Naive B cell (primary cell): ENCODE measurements around the gene CPLX1. TPM values are rescaled to one million over a fixed set of nuclear protein-coding genes. Genes with fewer than 3 reads are reported as not detected.

Experiments
- ATAC-seq, 2 donors: fragments of 150-1000 bp; cut with Tn5 transposase; 2 replicates each; pipeline ENCODE4 v1.10.0; 2021; ENCODE audit warnings: low read depth in 2 of 2, mild to moderate bottlenecking in 2 of 2, moderate library complexity in 2 of 2
- DNase-seq: peaks from one replicate; pipeline ENCODE4 v3.0.0; 2022
- H3K27ac Mint-ChIP-seq, 6 donors: one replicate each; pipeline ENCODE4 v1.8.0; 2020 to 2022; ENCODE audit warnings: mild to moderate bottlenecking in 6 of 6, mixed read lengths in 6 of 6, moderate library complexity in 5 of 6, inconsistent platforms in 2 of 6
- H3K27me3 Mint-ChIP-seq, 3 donors: one replicate each; pipeline ENCODE4 v1.8.0; 2021 to 2022; ENCODE audit warnings: mixed read lengths in 3 of 3, mild to moderate bottlenecking in 1 of 3
- H3K36me3 Mint-ChIP-seq, 2 donors: one replicate each; pipeline ENCODE4 v1.8.0; 2020 to 2022; ENCODE audit warnings: mixed read lengths in 2 of 2, inconsistent platforms in 1 of 2, mild to moderate bottlenecking in 1 of 2
- H3K4me1 Mint-ChIP-seq, 3 donors: one replicate each; pipeline ENCODE4 v1.8.0; 2020 to 2022; ENCODE audit warnings: mixed read lengths in 3 of 3, inconsistent platforms in 1 of 3, mild to moderate bottlenecking in 1 of 3, moderate library complexity in 1 of 3
- H3K4me3 Mint-ChIP-seq, 8 donors: one replicate each; pipeline ENCODE4 v1.8.0; 2020 to 2022; ENCODE audit warnings: mild to moderate bottlenecking in 8 of 8, mixed read lengths in 8 of 8, moderate library complexity in 8 of 8, inconsistent platforms in 2 of 8
- H3K9me3 Mint-ChIP-seq, 7 donors: one replicate each; pipeline ENCODE4 v1.8.0; 2020 to 2022; ENCODE audit warnings: mixed read lengths in 7 of 7, mild to moderate bottlenecking in 5 of 7, inconsistent platforms in 2 of 7, moderate library complexity in 1 of 7
- polyA plus RNA-seq, 6 donors: library from polyadenylated mRNA; unstranded; fragments of 300-500 nt; fragmentation: Illumina TruSeq; gene quantifications; one replicate each; pipeline ENCODE4 v1.2.3, GENCODE V29; 2021; ENCODE audit warnings: low read depth in 6 of 6

Gene CPLX1
- polyA plus RNA-seq, 6 donors from 2014 or later, result not detected

- no peak for DNase-seq
These were observed 1.5 kb upstream of the CPLX1 start for GRCh38 chr4:827209-828081.

GRCh38 chr4:826508-827208 lies 729 bp upstream of the CPLX1 start:
- no peak for ATAC-seq
- H3K27ac Mint-ChIP-seq, result no peak overlapping the region
- H3K27me3 Mint-ChIP-seq, result peaks cover 27 to 66% (median 53%) of the 10 kb centered on the region in 3 donors
- peaks cover 6 to 19% (median 11%) of the 10 kb centered on the region in 3 donors for H3K4me1 Mint-ChIP-seq
- no peak for DNase-seq
- peak overlapping the region in 5 of 8 donors; percentile 29 to 53 (median 44) for H3K4me3 Mint-ChIP-seq
- H3K9me3 Mint-ChIP-seq, result peaks cover 0 to 5% (median 2%) of the 10 kb centered on the region in 7 donors
- peaks cover 0 to 10% of the 10 kb centered on the region in 2 donors for H3K36me3 Mint-ChIP-seq

More at GRCh38 chr4:827209-828081, 1.5 kb upstream of the CPLX1 start:
- peaks cover 0 to 4% (median 0%) of the 10 kb centered on the region in 7 donors for H3K9me3 Mint-ChIP-seq
- ATAC-seq, result no peak
- H3K27me3 Mint-ChIP-seq, result peaks cover 19 to 58% (median 46%) of the 10 kb centered on the region in 3 donors
- H3K36me3 Mint-ChIP-seq, result peaks cover 0 to 2% of the 10 kb centered on the region in 2 donors
- peak overlapping the region in 7 of 8 donors; percentile 32 to 69 (median 57) for H3K4me3 Mint-ChIP-seq
- H3K4me1 Mint-ChIP-seq, result peaks cover 6 to 11% (median 9%) of the 10 kb centered on the region in 3 donors
- H3K27ac Mint-ChIP-seq, result peak overlapping the region in 2 of 6 donors; percentile 22 to 27

- peak; percentile 20 for DNase-seq
- ATAC-seq, result peak; percentile 54 to 68
- no peak overlapping the region for H3K27ac Mint-ChIP-seq
- peaks cover 0 to 12% of the 10 kb centered on the region in 2 donors for H3K36me3 Mint-ChIP-seq
- H3K4me3 Mint-ChIP-seq, result peak overlapping the region in 4 of 8 donors; percentile 35 to 68 (median 60)
- peaks cover 6 to 19% (median 11%) of the 10 kb centered on the region in 3 donors for H3K4me1 Mint-ChIP-seq
- peaks cover 0 to 5% (median 0%) of the 10 kb centered on the region in 7 donors for H3K9me3 Mint-ChIP-seq
- H3K27me3 Mint-ChIP-seq, result peaks cover 28 to 72% (median 67%) of the 10 kb centered on the region in 3 donors
These were observed 612 bp downstream of the CPLX1 start for GRCh38 chr4:825063-825970.

GRCh38 chr4:824461-825062 lies 1.4 kb downstream of the CPLX1 start:
- Mint-ChIP-seq H3K36me3 (peaks cover 0 to 12% of the 10 kb centered on the region in 2 donors), H3K27me3 (peaks cover 28 to 76% (median 74%) of the 10 kb centered on the region in 3 donors), H3K4me3 (peak overlapping the region in 5 of 8 donors; percentile 29 to 68 (median 56)), H3K4me1 (peaks cover 6 to 19% (median 11%) of the 10 kb centered on the region in 3 donors), H3K27ac (peak overlapping the region in 1 of 6 donors; percentile 88), H3K9me3 (peaks cover 0 to 9% (median 0%) of the 10 kb centered on the region in 7 donors)
- no peak for ATAC-seq
- no peak for DNase-seq

- peaks cover 30 to 79% (median 76%) of the 10 kb centered on the region in 3 donors for H3K27me3 Mint-ChIP-seq
- H3K36me3 Mint-ChIP-seq, result peaks cover 0 to 12% of the 10 kb centered on the region in 2 donors
- peak overlapping the region in 3 of 8 donors; percentile 29 to 68 (median 56) for H3K4me3 Mint-ChIP-seq
- ATAC-seq (no peak), DNase-seq (no peak)
- peaks cover 6 to 19% (median 11%) of the 10 kb centered on the region in 3 donors for H3K4me1 Mint-ChIP-seq
- peaks cover 0 to 10% (median 0%) of the 10 kb centered on the region in 7 donors for H3K9me3 Mint-ChIP-seq
- no peak overlapping the region for H3K27ac Mint-ChIP-seq
These were observed 2.0 kb downstream of the CPLX1 start for GRCh38 chr4:823761-824460.

GRCh38 chr4:823176-823760 lies 2.7 kb downstream of the CPLX1 start:
- peak overlapping the region in 1 of 8 donors; percentile 53 for H3K4me3 Mint-ChIP-seq
- H3K36me3 Mint-ChIP-seq, result peaks cover 0 to 12% of the 10 kb centered on the region in 2 donors
- H3K4me1 Mint-ChIP-seq, result peaks cover 6 to 19% (median 11%) of the 10 kb centered on the region in 3 donors
- no peak for ATAC-seq
- no peak overlapping the region for H3K27ac Mint-ChIP-seq
- peaks cover 30 to 79% (median 69%) of the 10 kb centered on the region in 3 donors for H3K27me3 Mint-ChIP-seq
- no peak for DNase-seq
- H3K9me3 Mint-ChIP-seq, result peaks cover 0 to 10% (median 0%) of the 10 kb centered on the region in 7 donors

- peaks cover 0 to 10% (median 0%) of the 10 kb centered on the region in 7 donors for H3K9me3 Mint-ChIP-seq
- ATAC-seq (no peak), DNase-seq (no peak)
- peak overlapping the region in 1 of 8 donors; percentile 53 for H3K4me3 Mint-ChIP-seq
- peaks cover 23 to 74% (median 65%) of the 10 kb centered on the region in 3 donors for H3K27me3 Mint-ChIP-seq
- no peak overlapping the region for H3K27ac Mint-ChIP-seq
- peaks cover 6 to 15% (median 6%) of the 10 kb centered on the region in 3 donors for H3K4me1 Mint-ChIP-seq
- peaks cover 0 to 12% of the 10 kb centered on the region in 2 donors for H3K36me3 Mint-ChIP-seq
These were observed 3.4 kb downstream of the CPLX1 start for GRCh38 chr4:822361-823175.

GRCh38 chr4:821631-822030 lies 4.3 kb downstream of the CPLX1 start:
- no peak for ATAC-seq
- peaks cover 5 to 15% (median 6%) of the 10 kb centered on the region in 3 donors for H3K4me1 Mint-ChIP-seq
- peak overlapping the region in 1 of 6 donors; percentile 15 for H3K27ac Mint-ChIP-seq
- H3K4me3 Mint-ChIP-seq, result peak overlapping the region in 1 of 8 donors; percentile 5
- H3K27me3 Mint-ChIP-seq, result peaks cover 27 to 75% (median 71%) of the 10 kb centered on the region in 3 donors
- peaks cover 0 to 12% of the 10 kb centered on the region in 2 donors for H3K36me3 Mint-ChIP-seq
- DNase-seq, result no peak
- peaks cover 0 to 10% (median 0%) of the 10 kb centered on the region in 7 donors for H3K9me3 Mint-ChIP-seq

GRCh38 chr4:821181-821591 lies 4.7 kb downstream of the CPLX1 start:
- ATAC-seq, result no peak
- Mint-ChIP-seq H3K4me1 (peaks cover 5 to 15% (median 6%) of the 10 kb centered on the region in 3 donors), H3K36me3 (peaks cover 0 to 12% of the 10 kb centered on the region in 2 donors), H3K27ac (no peak overlapping the region), H3K27me3 (peaks cover 29 to 78% (median 76%) of the 10 kb centered on the region in 3 donors), H3K4me3 (no peak overlapping the region), H3K9me3 (peaks cover 0 to 10% (median 0%) of the 10 kb centered on the region in 7 donors)
- DNase-seq, result no peak

GRCh38 chr4:820230-821172 lies 5.4 kb downstream of the CPLX1 start:
- ATAC-seq (no peak), DNase-seq (no peak)
- Mint-ChIP-seq H3K4me1 (peaks cover 5 to 15% (median 6%) of the 10 kb centered on the region in 3 donors), H3K4me3 (no peak overlapping the region), H3K36me3 (peaks cover 0 to 12% of the 10 kb centered on the region in 2 donors), H3K27me3 (peaks cover 33 to 78% (median 76%) of the 10 kb centered on the region in 3 donors), H3K27ac (no peak overlapping the region), H3K9me3 (peaks cover 0 to 10% (median 0%) of the 10 kb centered on the region in 7 donors)
